Esophagus muscularis mucosa (tissue), 4 donors: Measurements from ENCODE around the gene PTPRK. TPM values are rescaled to one million over a fixed set of nuclear protein-coding genes. Genes with fewer than 3 reads are reported as not detected.
"Not testable (repeated sequence)": the region's sequence is repeated elsewhere in the genome, so short reads cannot be mapped to it uniquely, and the experiment has no call there.

Experiments used
- DNase-seq: peaks from one replicate; pipeline ENCODE4 v3.0.0-alpha.2; 2017; ENCODE audit errors: extremely low spot score
- H3K27ac ChIP-seq, 4 donors: fragments of 200-600 bp; sonication (generic); replicated peaks in 1 of 4; 1 replicate in 3 of 4; 2 replicates in 1 of 4; pipeline ENCODE4 v1.5.1; 2016 to 2019; ENCODE audit warnings: mild to moderate bottlenecking in 1 of 4
- H3K27me3 ChIP-seq, 4 donors: fragments of 200-600 bp; sonication (generic); one replicate each; pipeline versions ENCODE4 v1.5.1 to v1.6.0; 2016 to 2019
- H3K36me3 ChIP-seq, 4 donors: fragments of 200-600 bp; sonication (generic); one replicate each; pipeline ENCODE4 v1.5.1; 2016 to 2019
- H3K4me1 ChIP-seq, 4 donors: fragments of 200-600 bp; sonication (generic); one replicate each; pipeline ENCODE4 v1.5.1; 2016 to 2019
- H3K4me3 ChIP-seq, 4 donors: fragments of 200-600 bp; sonication (generic); 1 replicate in 2 of 4; 2 replicates in 2 of 4; pipeline ENCODE4 v1.5.1; 2016 to 2019; ENCODE audit warnings: mild to moderate bottlenecking in 4 of 4, moderate library complexity in 1 of 4
- H3K9me3 ChIP-seq, 4 donors: fragments of 200-600 bp; sonication (generic); 1 replicate in 3 of 4; 2 replicates in 1 of 4; pipeline ENCODE4 v1.5.1; 2016 to 2019
- CTCF ChIP-seq, 3 experiments: fragments of 200-600 bp in 2 of 3; fragments of 450-650 bp in 1 of 3; sonication (generic) in 2 of 3; IDR thresholded peaks; one replicate each; pipeline ENCODE4 v1.5.1; 2017 to 2019; ENCODE audit warnings: antibody characterized with exemption in 3 of 3, mild to moderate bottlenecking in 2 of 3, moderate library complexity in 1 of 3
- EP300 ChIP-seq: sonication (generic); formaldehyde crosslinking; IDR thresholded peaks from one replicate; pipeline ENCODE4 v1.6.1; 2017; ENCODE audit warnings: antibody characterized with exemption
- POLR2A ChIP-seq: fragments of 450-650 bp; IDR thresholded peaks from one replicate; pipeline ENCODE4 v1.6.1; 2017; ENCODE audit warnings: antibody characterized with exemption, moderate library complexity, mild to moderate bottlenecking, low read depth
- POLR2AphosphoS5 ChIP-seq, 2 donors: sonication (generic); formaldehyde crosslinking; IDR thresholded peaks; one replicate each; pipeline ENCODE4 v1.6.1; 2017; ENCODE audit warnings: antibody characterized with exemption in 2 of 2
- WGBS: methylation state at CpG from one replicate; pipeline ENCODE4 v1.1.5; 2018; 5-methylcytosine and 5-hydroxymethylcytosine counted together
- intact Hi-C: fragments of 100-400 bp; cut with DNase I; formaldehyde crosslinking; loops from one replicate; pipeline ENCODE4 v1.15.1; 2023
- total RNA-seq, 4 donors: library from RNA; depleted of rRNA; stranded (reverse); fragments of >200 nt; gene quantifications; one replicate each; pipeline versions ENCODE4 v1.1.0 to v1.2.1, GENCODE V29; 2016

The PTPRK gene
- total RNA-seq, 4 donors from 2014 or later = 36.8 to 53.1 (median 43.8) TPM

- WGBS = 82% methylated on average over 3 of the region's 3 CpGs
- intact Hi-C loops = no loop called here
- H3K27me3 ChIP-seq = no peaks in the 10 kb centered on the region
- TF ChIP-seq EP300 (no peak), POLR2A (no peak), POLR2AphosphoS5 (IDR thresholded peaks at IDR 0.05) (no peak), CTCF (IDR thresholded peaks at IDR 0.05) (no peak)
- no peak overlapping the region for H3K4me3 ChIP-seq
- no peaks in the 10 kb centered on the region for H3K9me3 ChIP-seq
- H3K4me1 ChIP-seq = peaks cover 0 to 15% (median 12%) of the 10 kb centered on the region in 4 donors
- no peak overlapping the region for H3K27ac ChIP-seq
- H3K36me3 ChIP-seq = no peaks in the 10 kb centered on the region
- no peak for DNase-seq
These were observed 76.8 kb downstream of the PTPRK start for GRCh38 chr6:128443553-128443952.

- peaks cover 0 to 24% (median 22%) of the 10 kb centered on the region in 4 donors for H3K4me1 ChIP-seq
- H3K27ac ChIP-seq = no peak overlapping the region
- intact Hi-C loops = no loop called here
- H3K4me3 ChIP-seq = no peak overlapping the region
- no peaks in the 10 kb centered on the region for H3K9me3 ChIP-seq
- H3K36me3 ChIP-seq = no peaks in the 10 kb centered on the region
- DNase-seq = no peak
- no peaks in the 10 kb centered on the region for H3K27me3 ChIP-seq
- TF ChIP-seq CTCF (IDR thresholded peaks at IDR 0.05) (no peak), POLR2AphosphoS5 (IDR thresholded peaks at IDR 0.05) (no peak), EP300 (no peak), POLR2A (no peak)
These were observed 80.8 kb downstream of the PTPRK start for GRCh38 chr6:128439627-128440026.

- H3K4me3 ChIP-seq = no peak overlapping the region
- intact Hi-C loops = no loop called here
- no peak overlapping the region for H3K27ac ChIP-seq
- H3K27me3 ChIP-seq = no peaks in the 10 kb centered on the region
- H3K36me3 ChIP-seq = no peaks in the 10 kb centered on the region
- H3K4me1 ChIP-seq = peaks cover 0 to 26% (median 22%) of the 10 kb centered on the region in 4 donors
- no peak for TF ChIP-seq POLR2A
- TF ChIP-seq EP300 = no peak
- TF ChIP-seq POLR2AphosphoS5 (IDR thresholded peaks at IDR 0.05) = no peak
- TF ChIP-seq CTCF (IDR thresholded peaks at IDR 0.05) = no peak
- H3K9me3 ChIP-seq = no peaks in the 10 kb centered on the region
- DNase-seq = no peak
These were observed 82.0 kb downstream of the PTPRK start for GRCh38 chr6:128438393-128438792.

GRCh38 chr6:128437685-128438084 lies 82.7 kb downstream of the PTPRK start:
- no peaks in the 10 kb centered on the region for H3K9me3 ChIP-seq
- no peak for DNase-seq
- no peak for TF ChIP-seq EP300
- TF ChIP-seq CTCF (IDR thresholded peaks at IDR 0.05) = no peak
- TF ChIP-seq POLR2A = no peak
- no peak for TF ChIP-seq POLR2AphosphoS5 (IDR thresholded peaks at IDR 0.05)
- no peak overlapping the region for H3K4me3 ChIP-seq
- H3K27me3 ChIP-seq = no peaks in the 10 kb centered on the region
- WGBS = 91% methylated on average over 10 of the region's 10 CpGs
- no peak overlapping the region for H3K27ac ChIP-seq
- no peaks in the 10 kb centered on the region for H3K36me3 ChIP-seq
- H3K4me1 ChIP-seq = peaks cover 0 to 26% (median 22%) of the 10 kb centered on the region in 4 donors
- intact Hi-C loops = no loop called here

- H3K27me3 ChIP-seq, H3K4me3 ChIP-seq, H3K27ac ChIP-seq, intact Hi-C loops, H3K9me3 ChIP-seq, H3K36me3 ChIP-seq, DNase-seq: not testable (repeated sequence)
- peaks cover 0 to 31% (median 25%) of the 10 kb centered on the region in 4 donors for H3K4me1 ChIP-seq
- 48% methylated on average over 1 of the region's 1 CpG for WGBS
These were observed 85.6 kb downstream of the PTPRK start for GRCh38 chr6:128434752-128435151.
